ENCODE data around the gene SYDE2. TPM values are rescaled to one million over a fixed set of nuclear protein-coding genes. Genes with fewer than 3 reads are reported as not detected.

The SYDE2 gene
- polyA plus RNA-seq, 1 of the 3 experiments (the other 2 are of a cell fraction): not detected

GRCh38 chr1:85189120-85189519 lies 11.7 kb downstream of the SYDE2 start:
- H4K20me1 ChIP-seq (ENCODE audit: insufficient read depth): no peaks in the 10 kb centered on the region
- 8% methylated on average over 1 of the region's 1 CpG for WGBS (ENCODE audit: low lambda C conversion rate)
- H3K36me3 ChIP-seq (replicated peaks in 1 of 2; ENCODE audit: control insufficient read depth in 1 of 2, insufficient read depth in 2 of 2, low read length in 1 of 2): no peaks in the 10 kb centered on the region
- H3F3A ChIP-seq (replicated peaks; ENCODE audit: insufficient read depth): peaks cover 6% of the 10 kb centered on the region
- DNase-seq: no peak
- no peaks in the 10 kb centered on the region for H3K4me1 ChIP-seq (ENCODE audit: control insufficient read depth in 1 of 2, insufficient read depth in 2 of 2, low read depth in 1 of 2, low read length in 1 of 2)
- no peaks in the 10 kb centered on the region for H3K9me2 ChIP-seq
- TF ChIP-seq CTCF (IDR thresholded peaks at IDR 0.05): no peak
- no peak for TF ChIP-seq RXRA (IDR thresholded peaks at IDR 0.05; ENCODE audit: borderline replicate concordance, low read depth)
- no peak for TF ChIP-seq EP300 (IDR thresholded peaks at IDR 0.05; ENCODE audit: borderline replicate concordance in 1 of 2, low read depth in 1 of 2, low read length in 1 of 2)
- no peak for TF ChIP-seq NFIC (IDR thresholded peaks at IDR 0.05; ENCODE audit: borderline replicate concordance)
- CTCF ChIA-PET: no interaction called here
- POLR2A ChIA-PET: no interaction called here
- peaks cover 5% of the 10 kb centered on the region; the same call in 1 of the 2 replicates for H3K27me3 ChIP-seq (ENCODE audit: insufficient read depth)
- H2AFZ ChIP-seq (ENCODE audit: low read depth): no peak overlapping the region
- no peaks in the 10 kb centered on the region for H3K79me2 ChIP-seq (ENCODE audit: insufficient read depth)
- no peak overlapping the region for H3K4me3 ChIP-seq (ENCODE audit: low read depth in 2 of 2, low read length in 1 of 2)
- no peaks in the 10 kb centered on the region for H3K9me3 ChIP-seq
- H3K27ac ChIP-seq (ENCODE audit: low read depth in 2 of 2, low read length in 1 of 2): no peak overlapping the region
- no peak overlapping the region for H3K9ac ChIP-seq
- no peak overlapping the region for H3K4me2 ChIP-seq

- DNase-seq: no peak
Measured at GRCh38 chr1:85188530-85188929, 12.3 kb downstream of the SYDE2 start.

More at GRCh38 chr1:85188530-85188929, 12.3 kb downstream of the SYDE2 start:
- Histone ChIP-seq H2AFZ (ENCODE audit: low read depth) (no peak overlapping the region), H3K9me3 (no peaks in the 10 kb centered on the region), H3K4me2 (no peak overlapping the region), H3K4me3 (ENCODE audit: low read depth in 2 of 2, low read length in 1 of 2) (no peak overlapping the region), H3K9me2 (no peaks in the 10 kb centered on the region), H3K36me3 (replicated peaks in 1 of 2; ENCODE audit: control insufficient read depth in 1 of 2, insufficient read depth in 2 of 2, low read length in 1 of 2) (no peaks in the 10 kb centered on the region), H3K79me2 (ENCODE audit: insufficient read depth) (no peaks in the 10 kb centered on the region), H4K20me1 (ENCODE audit: insufficient read depth) (no peaks in the 10 kb centered on the region), H3K4me1 (ENCODE audit: control insufficient read depth in 1 of 2, insufficient read depth in 2 of 2, low read depth in 1 of 2, low read length in 1 of 2) (no peaks in the 10 kb centered on the region), H3K27me3 (ENCODE audit: insufficient read depth) (peaks cover 5% of the 10 kb centered on the region; the same call in 1 of the 2 replicates), H3K27ac (ENCODE audit: low read depth in 2 of 2, low read length in 1 of 2) (no peak overlapping the region), H3F3A (replicated peaks; ENCODE audit: insufficient read depth) (peaks cover 9% of the 10 kb centered on the region), H3K9ac (no peak overlapping the region)
- POLR2A ChIA-PET: no interaction called here
- TF ChIP-seq JUND (IDR thresholded peaks at IDR 0.05): no peak
- TF ChIP-seq, protein P1, sequence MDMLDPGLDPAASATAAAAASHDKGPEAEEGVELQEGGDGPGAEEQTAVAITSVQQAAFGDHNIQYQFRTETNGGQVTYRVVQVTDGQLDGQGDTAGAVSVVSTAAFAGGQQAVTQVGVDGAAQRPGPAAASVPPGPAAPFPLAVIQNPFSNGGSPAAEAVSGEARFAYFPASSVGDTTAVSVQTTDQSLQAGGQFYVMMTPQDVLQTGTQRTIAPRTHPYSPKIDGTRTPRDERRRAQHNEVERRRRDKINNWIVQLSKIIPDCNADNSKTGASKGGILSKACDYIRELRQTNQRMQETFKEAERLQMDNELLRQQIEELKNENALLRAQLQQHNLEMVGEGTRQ (IDR thresholded peaks at IDR 0.05; ENCODE audit: borderline replicate concordance, low read depth, low read length): no peak
- no peak for TF ChIP-seq IRF3 (IDR thresholded peaks at IDR 0.05; ENCODE audit: low read depth, low read length)
- no peak for TF ChIP-seq TCF12 (IDR thresholded peaks at IDR 0.05)
- TF ChIP-seq GABPA (IDR thresholded peaks at IDR 0.05; ENCODE audit: low read depth): no peak
- TF ChIP-seq USF1 (IDR thresholded peaks at IDR 0.05; ENCODE audit: borderline replicate concordance, low read depth): no peak
- TF ChIP-seq RAD21 (IDR thresholded peaks at IDR 0.05; ENCODE audit: low read length): no peak
- no peak for TF ChIP-seq EP300 (IDR thresholded peaks at IDR 0.05; ENCODE audit: borderline replicate concordance in 1 of 2, low read depth in 1 of 2, low read length in 1 of 2)
- no peak for TF ChIP-seq MAX (IDR thresholded peaks at IDR 0.05; ENCODE audit: low read depth)
- TF ChIP-seq EZH2phosphoT487 (IDR thresholded peaks at IDR 0.05; ENCODE audit: borderline replicate concordance, low read depth): no peak
- TF ChIP-seq CTCF (IDR thresholded peaks at IDR 0.05): no peak
- TF ChIP-seq, protein P2, sequence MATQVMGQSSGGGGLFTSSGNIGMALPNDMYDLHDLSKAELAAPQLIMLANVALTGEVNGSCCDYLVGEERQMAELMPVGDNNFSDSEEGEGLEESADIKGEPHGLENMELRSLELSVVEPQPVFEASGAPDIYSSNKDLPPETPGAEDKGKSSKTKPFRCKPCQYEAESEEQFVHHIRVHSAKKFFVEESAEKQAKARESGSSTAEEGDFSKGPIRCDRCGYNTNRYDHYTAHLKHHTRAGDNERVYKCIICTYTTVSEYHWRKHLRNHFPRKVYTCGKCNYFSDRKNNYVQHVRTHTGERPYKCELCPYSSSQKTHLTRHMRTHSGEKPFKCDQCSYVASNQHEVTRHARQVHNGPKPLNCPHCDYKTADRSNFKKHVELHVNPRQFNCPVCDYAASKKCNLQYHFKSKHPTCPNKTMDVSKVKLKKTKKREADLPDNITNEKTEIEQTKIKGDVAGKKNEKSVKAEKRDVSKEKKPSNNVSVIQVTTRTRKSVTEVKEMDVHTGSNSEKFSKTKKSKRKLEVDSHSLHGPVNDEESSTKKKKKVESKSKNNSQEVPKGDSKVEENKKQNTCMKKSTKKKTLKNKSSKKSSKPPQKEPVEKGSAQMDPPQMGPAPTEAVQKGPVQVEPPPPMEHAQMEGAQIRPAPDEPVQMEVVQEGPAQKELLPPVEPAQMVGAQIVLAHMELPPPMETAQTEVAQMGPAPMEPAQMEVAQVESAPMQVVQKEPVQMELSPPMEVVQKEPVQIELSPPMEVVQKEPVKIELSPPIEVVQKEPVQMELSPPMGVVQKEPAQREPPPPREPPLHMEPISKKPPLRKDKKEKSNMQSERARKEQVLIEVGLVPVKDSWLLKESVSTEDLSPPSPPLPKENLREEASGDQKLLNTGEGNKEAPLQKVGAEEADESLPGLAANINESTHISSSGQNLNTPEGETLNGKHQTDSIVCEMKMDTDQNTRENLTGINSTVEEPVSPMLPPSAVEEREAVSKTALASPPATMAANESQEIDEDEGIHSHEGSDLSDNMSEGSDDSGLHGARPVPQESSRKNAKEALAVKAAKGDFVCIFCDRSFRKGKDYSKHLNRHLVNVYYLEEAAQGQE (IDR thresholded peaks at IDR 0.05; ENCODE audit: low read depth, low read length): no peak
- no peak for TF ChIP-seq NRF1 (IDR thresholded peaks at IDR 0.05; ENCODE audit: low read depth, low read length)
- CTCF ChIA-PET: interaction anchor here (0.6 kb wide), 1 partner anchor 40 kb away, joined by 3 read pairs; no protein-coding TSS in a partner anchor
- WGBS (ENCODE audit: low lambda C conversion rate): 9% methylated on average over 5 of the region's 5 CpGs
